GM12865 (cell line): ENCODE measurements around the gene FRMD4A.

Source experiments
- DNase-seq: peaks from one replicate; pipeline ENCODE4 v3.0.0; 2010; ENCODE audit warnings: low read depth
- H3K4me3 ChIP-seq: 2 replicates; pipeline ENCODE4 v1.5.1; 2011; ENCODE audit warnings: mild to moderate bottlenecking, low read depth, low read length, control low read depth
- TF ChIP-seq, protein P1 (sequence below): IDR thresholded peaks from 2 replicates; pipeline ENCODE4 v1.5.1; 2011; ENCODE audit warnings: low read length, control low read depth, low read depth, inconsistent platforms; ENCODE audit not compliant: insufficient read depth; ENCODE audit errors: missing control alignments

FRMD4A gene

DNA sequence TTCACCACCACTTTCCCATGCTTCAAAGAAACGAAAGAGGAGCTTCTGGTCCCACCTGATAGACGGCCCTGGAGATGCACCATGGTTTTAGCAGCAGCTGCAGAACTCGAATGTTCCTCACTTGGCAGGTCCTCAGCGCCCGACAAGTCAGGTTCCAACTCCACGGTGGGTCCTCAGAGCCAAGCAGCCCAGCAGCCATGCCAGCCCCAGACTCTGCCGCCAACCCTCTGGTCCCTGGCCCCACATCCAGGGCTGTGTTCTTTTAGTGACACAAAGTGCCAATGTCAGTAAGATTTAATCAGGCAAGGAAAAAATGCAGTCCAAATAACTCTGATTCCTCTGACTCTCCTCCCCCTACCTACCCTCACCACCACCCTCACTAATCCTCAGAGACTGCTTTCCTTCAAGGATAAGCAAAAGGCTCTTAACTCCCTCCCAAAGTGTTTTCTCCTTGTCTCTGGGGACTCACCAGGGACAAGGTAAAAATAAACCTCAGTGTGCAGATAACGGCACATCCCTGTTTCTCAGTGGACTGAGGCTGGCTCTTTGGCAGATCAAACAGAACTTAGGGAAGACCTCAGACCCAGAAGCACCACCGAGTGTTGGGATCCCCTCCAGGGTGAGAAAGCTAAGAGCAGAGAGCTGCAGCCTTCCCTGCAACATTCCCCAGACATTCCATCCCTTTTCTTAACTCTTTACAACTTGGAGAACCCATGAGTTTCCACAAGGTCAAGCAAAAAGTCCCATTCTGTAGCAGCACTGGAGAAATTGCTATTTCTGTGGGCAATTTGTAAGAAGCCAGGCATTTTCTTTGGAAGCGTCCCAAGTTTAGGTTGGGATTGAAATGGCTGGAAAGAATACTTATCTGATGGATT lies 358.9 kb downstream of the FRMD4A start:
- DNase-seq, result no peak
- H3K4me3 ChIP-seq, result no peak overlapping the region
- TF ChIP-seq, protein P1, sequence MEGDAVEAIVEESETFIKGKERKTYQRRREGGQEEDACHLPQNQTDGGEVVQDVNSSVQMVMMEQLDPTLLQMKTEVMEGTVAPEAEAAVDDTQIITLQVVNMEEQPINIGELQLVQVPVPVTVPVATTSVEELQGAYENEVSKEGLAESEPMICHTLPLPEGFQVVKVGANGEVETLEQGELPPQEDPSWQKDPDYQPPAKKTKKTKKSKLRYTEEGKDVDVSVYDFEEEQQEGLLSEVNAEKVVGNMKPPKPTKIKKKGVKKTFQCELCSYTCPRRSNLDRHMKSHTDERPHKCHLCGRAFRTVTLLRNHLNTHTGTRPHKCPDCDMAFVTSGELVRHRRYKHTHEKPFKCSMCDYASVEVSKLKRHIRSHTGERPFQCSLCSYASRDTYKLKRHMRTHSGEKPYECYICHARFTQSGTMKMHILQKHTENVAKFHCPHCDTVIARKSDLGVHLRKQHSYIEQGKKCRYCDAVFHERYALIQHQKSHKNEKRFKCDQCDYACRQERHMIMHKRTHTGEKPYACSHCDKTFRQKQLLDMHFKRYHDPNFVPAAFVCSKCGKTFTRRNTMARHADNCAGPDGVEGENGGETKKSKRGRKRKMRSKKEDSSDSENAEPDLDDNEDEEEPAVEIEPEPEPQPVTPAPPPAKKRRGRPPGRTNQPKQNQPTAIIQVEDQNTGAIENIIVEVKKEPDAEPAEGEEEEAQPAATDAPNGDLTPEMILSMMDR, result no peak

DNA sequence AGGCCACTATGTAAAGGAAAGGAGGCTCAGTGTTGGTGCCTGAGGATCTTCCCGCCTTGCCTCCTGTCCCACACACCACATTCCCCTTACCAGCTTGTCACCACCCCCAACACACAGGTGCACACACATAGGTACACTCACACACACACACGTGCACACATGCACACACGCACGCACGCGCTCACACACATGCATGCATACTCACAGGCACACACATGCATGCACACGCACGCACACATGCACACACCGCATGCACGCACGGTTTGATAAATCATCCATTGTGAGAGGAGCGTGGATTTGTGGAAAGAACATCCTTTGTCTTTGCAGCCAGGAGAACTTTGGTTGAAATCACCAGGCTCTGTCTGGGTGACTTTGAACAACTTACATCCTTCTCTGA lies 359.8 kb downstream of the FRMD4A start:
- H3K4me3 ChIP-seq, result no peak overlapping the region
- TF ChIP-seq, protein P1, result no peak
- DNase-seq, result no peak

DNA sequence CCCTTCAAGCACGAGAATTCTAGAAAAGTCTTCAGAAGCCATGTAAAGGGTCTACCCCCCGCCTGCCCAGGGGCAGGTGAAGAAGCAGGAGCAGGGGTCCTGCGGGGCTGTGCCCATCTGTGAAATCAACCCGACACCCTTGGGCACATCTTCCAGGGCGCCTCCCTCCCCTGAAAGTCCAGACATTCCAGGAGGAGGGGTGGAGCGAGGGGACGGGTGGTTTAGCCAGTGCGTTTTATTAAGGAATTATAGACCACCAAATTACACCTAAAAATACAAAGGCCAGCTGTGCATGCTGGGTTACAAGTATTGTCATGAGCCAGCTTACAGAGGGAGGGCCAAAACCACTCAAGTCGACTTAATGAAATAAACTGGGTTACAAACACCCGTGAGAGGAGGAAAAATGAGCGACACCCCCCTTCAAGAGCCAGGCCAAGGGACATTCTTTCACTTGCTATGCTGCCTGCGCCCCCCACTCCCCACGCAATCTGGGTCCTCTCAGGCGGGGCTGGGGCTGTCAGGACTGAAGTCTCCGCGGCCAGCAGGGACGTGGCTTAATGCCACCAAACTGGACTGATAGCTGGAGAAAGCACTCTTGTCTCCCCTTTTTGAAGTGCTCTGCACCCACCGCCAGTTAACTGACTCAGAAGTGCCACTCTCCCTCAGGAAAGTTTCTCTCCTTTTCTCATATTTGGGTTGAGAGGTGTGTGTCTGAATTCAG lies 360.3 kb downstream of the FRMD4A start:
- no peak for DNase-seq
- H3K4me3 ChIP-seq, result no peak overlapping the region
- TF ChIP-seq, protein P1, result no peak

DNA sequence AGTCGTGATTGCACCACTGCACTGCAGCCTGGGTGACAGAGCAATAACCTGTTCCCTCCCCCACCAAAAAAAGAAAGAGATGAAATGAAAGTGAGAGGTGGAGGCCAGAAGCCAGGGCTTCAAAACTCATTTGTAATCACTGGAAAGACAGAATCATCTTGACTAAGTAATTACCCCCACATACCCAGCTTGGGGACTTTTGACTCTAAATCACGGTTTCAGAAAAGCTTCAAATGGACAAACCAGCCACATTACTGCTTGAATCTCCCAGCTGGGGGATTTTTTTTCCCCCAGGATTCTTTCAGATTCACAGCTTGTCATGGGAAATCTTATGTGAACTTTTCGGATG lies 361.0 kb downstream of the FRMD4A start:
- peak; percentile 74 for DNase-seq
- TF ChIP-seq, protein P1, result no peak
- no peak overlapping the region for H3K4me3 ChIP-seq

DNA sequence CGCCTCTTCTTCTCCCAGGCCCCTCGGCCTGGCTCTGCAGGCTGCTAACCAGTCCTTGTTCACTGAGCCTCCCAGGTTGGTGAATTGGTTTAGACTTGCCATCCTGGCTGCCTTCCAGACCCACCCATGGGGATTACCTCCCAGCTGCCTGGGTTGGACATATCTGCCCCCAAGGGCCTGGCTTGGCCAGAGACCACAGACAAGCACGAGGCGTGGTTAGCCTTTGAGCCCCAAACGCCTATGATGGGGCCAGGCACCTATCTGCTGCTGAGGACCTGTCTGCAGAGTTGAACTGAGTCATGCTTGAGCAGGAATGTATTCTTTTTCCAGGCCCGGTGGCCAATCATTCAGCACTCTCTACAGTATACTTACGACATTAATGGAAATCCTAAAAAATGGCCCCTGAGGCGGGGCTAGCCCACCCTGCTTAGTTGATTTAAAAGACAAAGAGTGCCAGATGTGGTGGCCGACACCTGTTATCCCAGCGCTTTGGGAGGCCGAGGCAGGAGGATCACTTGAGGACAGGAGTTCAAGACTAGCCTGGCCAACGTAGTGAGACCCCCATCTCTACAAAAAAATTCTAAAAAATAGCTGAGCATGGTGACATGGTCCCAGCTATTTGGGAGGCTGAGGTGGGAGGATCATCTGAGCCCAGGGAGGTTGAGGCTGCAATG lies 361.5 kb downstream of the FRMD4A start:
- no peak for DNase-seq
- TF ChIP-seq, protein P1, result no peak
- H3K4me3 ChIP-seq, result no peak overlapping the region

DNA sequence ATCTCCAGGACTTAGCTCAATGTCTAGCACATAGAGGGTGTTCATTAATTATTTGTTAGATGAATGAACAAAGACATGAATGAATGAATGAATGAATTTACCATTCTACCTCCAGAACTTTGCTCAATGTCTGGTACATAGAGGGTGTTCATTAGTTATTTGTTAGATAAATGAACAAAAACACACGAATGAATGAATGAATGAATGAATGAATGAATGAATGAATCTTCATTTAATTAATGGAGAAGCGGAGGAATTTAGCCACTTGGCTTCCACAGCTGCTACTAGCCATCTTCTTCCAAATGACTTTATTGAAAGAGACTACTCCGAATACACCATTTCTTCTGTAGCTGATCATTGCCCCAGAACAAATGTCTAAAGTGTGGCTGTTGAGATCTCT lies 368.9 kb downstream of the FRMD4A start:
- TF ChIP-seq, protein P1, result no peak
- DNase-seq, result no peak
- H3K4me3 ChIP-seq, result no peak overlapping the region
